HG03103 (cell line): ENCODE results near the gene RSPH1.

Source experiments
- ATAC-seq: cut with Tn5 transposase; IDR thresholded peaks from one replicate; pipeline ENCODE4 v1.9.1; 2021; ENCODE audit warnings: low read depth; ENCODE audit not compliant: unreplicated experiment

The RSPH1 gene

DNA sequence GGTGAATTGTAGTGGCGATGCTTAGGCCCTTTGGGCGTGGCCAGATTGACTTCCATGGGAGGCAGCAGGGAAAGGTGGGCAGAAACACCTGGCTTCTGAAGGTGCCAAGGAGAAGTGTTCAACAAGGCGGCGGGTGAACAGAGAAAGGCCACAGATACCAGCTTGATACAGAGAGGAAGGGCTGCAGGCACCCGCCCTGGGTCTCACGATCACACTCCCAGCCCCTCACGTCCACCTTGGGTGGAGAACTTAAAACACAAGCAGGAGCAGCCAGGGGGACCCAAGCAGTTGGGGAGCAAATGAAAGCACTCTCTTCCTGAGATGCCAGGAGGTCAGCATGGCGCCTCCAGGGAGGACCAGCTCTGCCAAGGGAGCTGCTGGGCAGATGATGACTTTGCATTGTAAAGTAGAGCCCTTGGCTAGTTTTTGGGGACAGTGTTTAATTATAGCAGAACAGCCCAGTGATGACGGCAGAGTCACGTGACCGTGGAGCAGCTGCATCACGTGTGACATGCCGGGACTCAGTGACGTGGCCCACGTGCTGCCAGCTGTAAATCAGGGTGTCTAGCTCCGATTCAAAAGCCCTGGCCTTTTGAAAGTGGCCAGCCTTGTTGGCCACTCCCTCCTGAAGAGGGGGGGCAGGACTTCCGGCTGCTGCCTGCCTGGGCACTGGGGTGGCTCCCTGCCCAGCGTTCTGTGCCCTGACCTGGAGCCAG is 36.6 kb upstream of the RSPH1 start:
- no peak for ATAC-seq

DNA sequence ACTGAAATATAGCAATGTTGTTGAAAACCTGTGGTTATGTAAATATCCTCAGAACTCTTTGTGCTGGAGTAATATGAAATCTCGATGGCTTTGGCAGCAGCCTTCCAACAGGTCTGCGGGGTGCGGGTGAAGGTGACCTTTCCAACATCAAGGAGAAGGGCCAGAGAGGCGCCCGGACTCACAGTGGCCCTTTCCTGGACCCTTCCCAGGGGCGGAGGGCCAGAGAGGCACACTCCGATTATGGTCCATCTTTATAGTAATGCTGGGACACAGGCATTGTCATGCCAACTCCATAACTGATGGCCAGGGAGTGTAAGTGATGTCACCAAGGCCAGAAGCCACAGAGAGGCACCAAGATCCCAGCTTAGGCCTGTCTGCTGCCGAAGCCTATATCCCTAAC is 35.7 kb upstream of the RSPH1 start:
- no peak for ATAC-seq

DNA sequence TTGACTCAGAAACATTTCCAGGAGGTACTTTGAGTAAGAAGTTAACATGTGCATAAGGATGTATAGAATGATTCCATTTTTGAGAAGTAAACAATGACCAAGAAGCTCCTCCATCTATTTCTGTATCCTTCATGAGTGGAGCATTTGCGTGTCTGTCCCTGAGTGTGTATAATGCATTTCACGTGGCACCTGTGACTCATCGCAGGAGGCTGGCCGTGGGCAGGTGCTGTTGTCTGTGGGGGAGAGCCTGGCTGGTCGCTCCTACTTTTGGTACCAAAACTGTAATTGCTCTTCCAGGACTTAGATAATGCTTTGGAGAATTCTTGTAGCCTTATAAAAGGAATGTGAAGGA is 34.1 kb upstream of the RSPH1 start:
- no peak for ATAC-seq

DNA sequence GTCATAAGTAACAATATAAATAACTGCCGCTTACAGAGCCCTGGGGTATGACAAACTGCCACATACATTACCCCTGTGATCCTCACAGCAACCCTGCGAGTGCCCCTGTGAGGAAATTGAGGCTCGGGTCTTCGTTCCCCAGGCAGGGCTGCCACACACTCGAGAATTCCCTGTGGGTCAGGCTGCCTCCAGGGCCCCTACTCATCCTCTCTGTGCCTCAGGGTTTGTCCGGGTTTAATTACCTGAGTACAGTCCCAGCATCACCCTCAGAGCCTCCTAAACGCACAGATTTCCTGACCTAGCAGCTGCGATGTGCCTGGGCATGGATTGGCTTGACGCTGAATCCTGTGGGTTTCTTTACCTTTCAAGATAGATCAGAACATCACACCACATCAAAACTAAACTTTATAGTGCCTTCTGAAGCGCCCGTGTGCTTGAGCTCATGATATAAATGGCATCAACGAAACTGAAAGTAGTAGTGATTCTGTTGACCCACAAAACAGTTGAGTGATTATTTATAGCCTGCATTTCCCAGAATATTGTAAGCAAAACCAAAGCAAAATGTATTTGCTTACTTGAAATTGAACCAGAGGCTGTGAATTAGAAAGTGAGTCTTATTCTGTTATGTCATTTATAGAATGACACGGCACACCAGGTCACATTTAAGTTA is 31.6 kb upstream of the RSPH1 start:
- ATAC-seq: no peak

DNA sequence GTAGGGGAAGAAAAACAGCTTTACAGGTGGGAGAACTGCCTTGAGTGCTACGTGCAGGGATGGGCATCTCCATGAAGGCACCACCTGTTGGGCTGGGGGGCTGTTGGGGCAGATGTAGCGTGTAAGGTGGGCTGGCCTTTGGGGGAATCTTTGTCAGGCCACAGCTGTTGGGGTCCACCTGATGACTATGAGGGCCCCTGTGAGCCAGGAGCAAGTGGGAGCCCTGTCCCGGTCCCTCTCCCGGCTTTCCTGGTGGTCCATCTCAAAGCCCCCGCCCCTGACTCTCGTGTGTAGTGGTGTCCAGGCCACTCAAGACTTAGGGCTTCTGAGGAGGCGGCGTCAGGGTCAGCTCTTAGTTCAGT is 31.1 kb upstream of the RSPH1 start:
- no peak for ATAC-seq

DNA sequence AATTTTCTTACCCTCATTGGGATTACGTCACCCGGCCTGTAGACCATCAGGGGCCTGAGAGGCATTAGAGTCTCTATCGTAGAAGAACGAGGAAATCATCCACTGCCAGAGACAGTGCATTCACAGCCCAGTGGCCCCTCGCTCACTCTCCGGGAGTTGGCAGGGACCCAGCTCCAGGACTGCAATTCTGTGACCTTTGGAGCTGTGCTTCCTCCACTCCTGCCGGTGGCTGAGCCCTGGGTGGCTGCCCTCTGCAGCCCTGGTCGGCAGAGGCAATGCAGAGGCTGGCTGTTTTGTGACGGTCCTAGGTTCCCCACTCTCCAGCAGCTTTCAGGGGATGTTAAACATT is 30.3 kb upstream of the RSPH1 start:
- no peak for ATAC-seq

DNA sequence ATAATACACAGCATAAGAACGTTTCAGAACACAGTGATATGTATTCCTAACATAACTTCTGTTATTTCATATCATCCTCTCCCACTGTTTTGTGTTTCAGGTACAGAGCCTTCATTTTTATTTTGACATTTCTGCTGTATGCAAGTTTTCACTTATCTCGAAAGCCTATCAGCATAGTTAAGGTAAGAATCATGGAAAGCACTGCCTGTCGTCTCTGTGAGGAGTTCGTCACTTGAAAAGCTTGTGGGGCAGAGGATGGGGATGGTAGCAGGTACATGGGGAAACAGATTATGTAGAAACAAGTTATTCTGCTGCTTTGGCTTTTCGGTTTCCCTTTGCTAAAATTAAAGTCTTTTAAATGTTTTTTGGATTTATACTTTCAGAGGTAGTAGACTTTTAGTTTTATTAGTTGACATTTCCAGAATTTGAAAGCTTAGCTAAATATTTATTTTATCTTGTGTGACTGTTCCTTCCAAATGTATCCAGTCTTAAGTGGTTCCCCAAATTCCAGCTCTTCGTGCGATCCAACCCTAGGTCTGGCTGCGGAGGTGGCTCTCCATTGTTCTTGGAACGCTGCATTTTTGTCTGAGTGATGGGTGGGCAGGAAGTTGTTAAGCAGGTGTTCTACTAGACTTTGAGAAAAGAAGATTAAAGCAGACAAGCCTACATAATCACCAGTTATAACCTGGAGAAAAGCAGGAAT is 29.8 kb upstream of the RSPH1 start:
- no peak for ATAC-seq

DNA sequence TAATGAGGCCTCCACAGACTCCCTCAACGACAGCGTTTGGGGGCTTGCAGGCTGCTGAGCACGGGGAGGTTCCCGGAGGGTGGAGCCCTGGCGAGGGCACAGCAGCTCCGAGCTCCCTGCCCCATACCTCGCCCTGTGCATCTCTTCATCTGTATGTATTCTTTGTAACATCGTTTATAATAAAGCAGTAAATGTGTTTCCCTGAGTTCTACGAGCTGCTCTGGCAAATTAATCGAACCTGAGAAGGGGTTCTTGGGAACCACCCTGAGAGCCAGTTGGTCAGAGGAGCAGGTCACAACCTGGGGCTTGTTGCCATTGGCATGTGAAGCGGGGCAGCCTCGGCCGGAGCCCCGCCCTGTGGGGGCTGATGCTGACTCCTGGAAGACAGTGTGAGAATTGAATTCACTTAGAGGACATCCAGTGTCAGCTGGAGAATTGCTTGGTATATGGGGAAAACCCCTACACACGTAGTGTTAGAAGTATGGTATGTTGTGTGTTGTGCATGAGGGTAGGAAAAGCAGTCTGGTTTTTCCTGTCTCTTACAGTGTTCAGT is 29.1 kb upstream of the RSPH1 start:
- ATAC-seq: no peak

DNA sequence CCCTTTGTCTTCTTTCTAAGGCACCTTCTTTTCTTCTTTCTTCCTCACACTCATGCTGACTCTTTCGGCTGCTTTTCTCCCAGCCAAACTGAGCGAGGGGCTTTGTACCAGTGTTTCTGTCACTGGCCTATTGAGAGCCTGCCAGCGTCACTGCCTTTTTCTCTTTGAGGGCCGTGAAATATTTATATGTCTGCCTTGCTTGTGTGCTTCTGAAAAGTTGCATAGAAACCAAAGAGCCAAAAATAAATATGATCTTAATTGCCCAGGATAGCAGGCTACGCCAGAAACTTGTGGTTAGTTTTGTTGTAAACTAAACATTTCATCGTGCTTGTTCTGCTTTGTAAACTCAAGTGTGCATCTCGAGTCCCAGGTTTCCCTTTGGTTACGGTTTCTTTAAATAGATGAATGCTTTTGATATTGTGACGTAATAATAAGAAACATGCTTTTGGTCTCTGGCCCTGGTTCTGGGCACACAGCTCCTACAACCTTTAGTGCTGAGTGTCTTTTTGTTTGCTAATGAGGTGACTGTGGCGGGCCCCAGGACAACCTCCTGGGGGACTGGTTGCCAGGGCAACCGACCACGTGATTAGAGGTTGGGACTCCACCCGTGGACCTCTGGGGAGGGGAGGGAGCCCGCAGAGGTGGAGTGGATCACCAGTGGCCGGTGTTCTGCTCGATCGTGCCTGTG is 28.5 kb upstream of the RSPH1 start:
- peak; percentile 64 for ATAC-seq

DNA sequence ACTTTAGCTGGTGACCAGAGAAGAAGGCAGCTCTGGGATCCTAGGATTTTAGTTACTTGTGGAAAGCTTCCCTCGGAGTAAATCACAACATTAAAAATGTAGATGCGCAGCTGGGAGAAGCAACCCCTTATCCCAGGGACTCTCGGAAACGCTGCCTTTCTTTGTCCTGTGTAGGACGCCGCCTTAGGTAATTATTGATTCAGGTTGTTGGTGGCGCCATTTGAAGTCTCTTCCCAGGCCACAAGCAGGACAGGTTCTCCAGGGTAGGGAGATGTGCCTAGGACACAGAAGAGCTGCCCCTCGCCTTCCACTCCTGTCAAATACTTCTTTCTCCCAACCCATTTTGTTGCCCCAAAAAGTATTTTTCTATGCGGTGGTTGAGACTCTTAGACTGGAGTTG is 27.9 kb upstream of the RSPH1 start:
- ATAC-seq: no peak

DNA sequence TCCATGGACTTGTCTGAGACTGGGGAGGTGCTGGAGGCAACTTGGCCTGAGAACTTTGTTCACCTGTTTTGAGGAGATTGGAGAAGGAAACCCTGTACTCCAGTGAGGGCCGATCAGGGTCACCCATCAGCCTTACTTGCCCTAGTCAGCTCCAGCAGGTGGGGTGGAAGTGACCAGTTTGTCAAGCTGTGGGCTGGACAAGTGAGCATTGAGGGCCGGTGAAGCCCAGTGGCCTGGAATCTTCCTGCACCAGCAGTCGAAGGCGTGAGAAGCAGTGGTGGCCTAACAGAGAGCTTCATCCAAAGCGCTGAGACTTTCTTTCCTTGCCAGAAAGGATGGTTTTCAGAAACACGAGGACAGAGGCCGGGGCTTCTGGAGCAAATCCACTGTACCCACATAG is 27.2 kb upstream of the RSPH1 start:
- ATAC-seq: no peak

DNA sequence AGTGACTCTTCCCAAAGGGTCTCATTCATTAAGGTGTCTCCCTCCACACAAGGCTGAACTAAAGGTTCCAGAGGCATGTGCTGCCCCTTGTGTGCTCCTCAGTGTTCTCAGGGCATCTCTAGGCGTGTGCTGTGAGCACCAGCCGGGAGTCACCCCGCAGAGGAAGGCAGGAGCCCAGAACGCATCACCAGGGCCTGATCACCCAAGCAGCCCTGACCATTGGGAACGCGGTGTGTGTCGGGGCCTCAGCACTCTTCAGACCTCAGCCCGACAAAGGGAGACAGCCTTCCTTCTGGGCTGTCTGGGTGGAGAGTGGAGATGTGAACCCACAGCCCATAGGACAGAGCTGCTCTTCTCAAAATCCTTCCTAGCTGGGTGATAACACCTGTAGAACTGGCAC is 26.7 kb upstream of the RSPH1 start:
- ATAC-seq: no peak

DNA sequence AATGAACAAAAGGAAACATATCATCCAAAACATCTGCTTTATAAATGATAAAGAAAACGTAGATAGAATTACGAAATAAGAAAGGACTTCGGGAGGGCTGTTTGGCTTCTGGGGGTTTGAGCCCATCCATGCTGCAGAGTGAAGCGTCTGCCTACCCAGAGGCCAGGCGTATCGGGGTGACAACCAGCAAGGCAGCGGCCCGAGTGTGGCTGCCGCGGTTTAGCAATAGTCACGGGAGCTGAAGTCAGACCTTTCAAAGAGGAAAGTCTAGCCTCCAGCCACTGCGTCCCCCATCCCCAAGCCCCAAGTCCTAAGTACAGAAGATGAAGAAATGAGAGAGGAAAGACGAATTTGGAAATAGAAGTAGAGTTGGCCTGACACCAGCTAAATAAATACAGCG is 26.2 kb upstream of the RSPH1 start:
- ATAC-seq: no peak

DNA sequence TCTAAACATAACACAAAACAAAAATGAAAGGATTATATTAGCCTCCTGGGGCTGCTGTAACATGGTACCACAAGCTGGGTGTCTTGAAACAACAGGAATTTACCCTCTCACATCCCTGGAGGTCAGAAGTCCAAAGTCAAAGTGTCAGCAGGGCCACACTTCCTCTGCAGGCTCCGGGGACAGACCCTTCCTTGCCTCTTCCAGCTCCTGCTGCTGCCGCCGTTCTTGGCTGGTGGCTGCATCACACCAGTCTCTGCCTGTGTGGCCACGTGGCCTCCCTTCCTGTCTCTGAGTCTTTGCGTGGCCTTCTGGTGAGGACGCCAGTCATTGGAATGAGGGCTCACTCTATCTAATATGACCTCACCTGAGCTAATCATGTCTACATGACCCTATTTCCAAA is 25.8 kb upstream of the RSPH1 start:
- ATAC-seq: no peak

DNA sequence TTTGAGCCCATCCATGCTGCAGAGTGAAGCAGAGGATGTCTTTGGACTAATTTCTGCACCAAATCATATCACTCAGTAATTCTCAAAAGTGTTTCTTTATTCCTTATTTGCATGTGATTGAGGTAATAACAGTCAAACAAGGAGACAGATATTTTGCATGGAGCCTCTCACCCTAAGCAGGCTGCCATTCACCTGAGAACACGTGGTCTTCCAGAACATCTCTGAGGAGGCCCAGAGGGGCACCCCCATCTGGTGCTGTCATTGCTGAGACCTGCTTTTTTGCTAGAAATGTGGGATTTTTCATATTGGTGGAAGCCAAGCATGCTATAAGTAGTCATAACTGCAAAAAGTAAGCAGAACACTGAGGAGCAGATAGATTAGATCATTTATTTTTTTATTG is 25.4 kb upstream of the RSPH1 start:
- no peak for ATAC-seq

DNA sequence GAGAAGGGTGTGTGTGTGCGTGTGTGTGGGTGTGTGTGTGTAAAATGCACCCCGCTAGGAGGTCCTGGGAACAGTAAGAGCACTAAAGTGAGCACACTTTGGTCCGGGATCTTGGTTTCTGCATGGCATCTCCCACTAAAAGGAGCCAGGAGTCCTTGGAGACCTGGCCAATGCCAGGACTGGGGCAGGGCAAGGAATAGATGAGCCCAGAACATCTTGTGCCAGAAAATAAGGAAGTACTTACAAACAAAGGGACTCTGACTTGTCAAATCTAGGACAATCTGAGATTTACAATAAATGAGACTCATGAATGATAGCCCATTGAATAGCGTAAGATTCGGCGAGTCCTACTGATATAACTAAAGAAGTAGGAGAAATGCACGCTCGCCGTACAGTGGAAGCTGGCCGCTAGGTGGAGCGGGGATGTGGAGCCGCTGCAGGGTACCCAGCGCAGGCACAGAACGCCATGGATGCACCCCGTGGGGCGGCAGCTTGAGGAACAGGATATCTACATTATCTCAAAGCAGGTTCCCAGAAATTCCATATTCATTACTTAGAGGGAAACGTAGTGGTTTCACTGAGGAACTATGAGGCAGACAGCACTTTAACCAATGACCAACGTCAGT is 24.7 kb upstream of the RSPH1 start:
- no peak for ATAC-seq

DNA sequence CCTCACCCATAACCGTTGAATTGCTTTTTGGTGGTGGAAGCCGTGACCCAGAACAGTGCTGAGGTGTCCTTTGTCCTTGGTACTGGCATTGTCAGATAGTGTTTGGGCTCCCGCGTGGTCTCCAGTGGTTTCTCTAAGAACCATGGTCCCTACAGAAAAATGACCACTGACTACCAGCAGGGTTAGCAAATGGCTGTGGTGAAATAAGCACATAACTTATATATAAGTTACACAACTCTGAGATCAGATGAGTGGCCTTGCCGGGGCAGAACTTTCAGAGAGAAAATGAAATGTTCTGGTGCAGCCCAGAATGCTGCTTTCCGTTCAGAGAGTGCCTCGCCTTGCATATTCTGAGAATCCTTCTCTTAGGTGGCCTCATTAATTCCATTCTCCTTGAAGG is 22.6 kb upstream of the RSPH1 start:
- no peak for ATAC-seq

DNA sequence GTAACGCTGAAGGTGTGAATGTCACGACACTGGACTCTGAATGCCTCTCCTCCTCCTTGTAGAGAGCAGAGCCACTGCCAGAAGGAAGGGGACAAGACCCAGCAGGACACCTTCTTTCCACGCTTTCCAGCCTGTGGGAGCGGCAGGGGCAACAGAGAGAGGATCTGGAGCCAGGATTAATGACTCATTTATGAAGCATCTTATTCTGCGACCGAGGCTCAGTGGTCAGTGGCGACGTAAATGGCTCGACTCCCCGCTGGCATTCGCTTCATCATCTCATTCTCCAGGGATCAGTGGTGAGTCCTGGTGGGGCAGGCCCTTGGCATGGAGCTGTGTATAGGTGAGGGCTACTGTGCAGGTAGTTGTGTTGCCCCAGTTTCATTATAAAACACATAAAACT is 22.2 kb upstream of the RSPH1 start:
- ATAC-seq: no peak

DNA sequence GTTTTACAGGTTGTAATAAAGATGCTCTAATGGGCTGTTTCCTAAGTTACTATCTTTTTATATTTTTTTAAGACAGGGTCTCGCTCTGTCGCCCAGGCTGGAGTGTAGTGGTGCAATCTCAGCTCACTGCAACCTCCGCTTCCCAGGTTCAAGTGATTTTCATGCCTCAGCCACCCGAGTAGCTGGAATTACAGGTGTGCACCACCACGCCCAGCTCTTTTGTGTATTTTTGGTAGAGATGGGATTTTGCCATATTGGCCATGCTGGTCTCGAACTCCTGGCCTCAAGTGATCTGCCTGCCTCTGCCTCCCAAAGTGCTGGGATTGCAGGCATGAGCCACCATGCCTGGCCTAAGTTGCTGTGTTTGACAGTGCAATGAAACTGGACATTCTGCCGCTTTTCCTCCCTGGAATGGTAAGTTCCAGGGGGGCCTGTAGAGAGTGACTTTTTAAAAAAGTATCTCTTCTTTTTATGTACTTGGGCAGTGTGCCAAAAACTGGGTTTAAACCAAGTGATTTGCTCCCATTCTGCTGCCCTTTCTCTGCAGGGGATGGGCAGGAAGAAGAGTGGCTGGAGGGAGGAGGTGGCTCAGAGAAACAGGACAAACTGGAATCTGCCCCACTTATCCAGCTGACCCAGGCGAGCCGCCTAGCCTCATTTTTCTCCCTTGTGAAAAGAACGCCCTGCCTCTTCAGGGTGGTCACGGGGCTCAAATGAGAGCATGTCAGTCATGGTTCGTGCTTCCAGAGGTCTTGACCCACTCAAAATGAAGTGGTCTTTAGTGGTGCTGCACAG is 19.9 kb upstream of the RSPH1 start:
- no peak for ATAC-seq

DNA sequence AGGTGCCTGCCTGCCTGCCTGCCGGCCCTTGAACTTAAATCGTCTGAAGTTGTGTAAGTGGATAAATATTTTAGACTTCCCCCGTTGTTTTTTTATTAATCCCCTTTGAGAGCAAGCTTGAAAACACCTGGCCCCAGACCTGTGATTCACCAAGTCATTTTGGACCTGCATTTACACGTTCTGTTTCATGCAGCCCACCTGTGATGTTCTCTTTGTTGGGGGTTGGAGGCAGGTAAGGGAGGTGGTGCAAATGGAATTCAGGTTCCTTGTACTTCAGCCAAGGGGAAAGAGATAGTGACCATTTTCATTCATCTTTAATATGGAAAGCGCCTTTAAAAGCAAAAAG is 18.8 kb upstream of the RSPH1 start:
- ATAC-seq: no peak
